BJ (cell line): Measurements from ENCODE around the gene MAP7. TPM values are rescaled to one million over a fixed set of nuclear protein-coding genes. Genes with fewer than 3 reads are reported as not detected.

ENCODE experiments used
- CTCF ChIA-PET: fragments of 350-600 bp; formaldehyde crosslinking; extraction: SDS; loops from one replicate; lab custom pipeline; 2021; ENCODE audit warnings: antibody characterized with exemption, inconsistent platforms; lab: Yijun Ruan, JAX
- POLR2A ChIA-PET: fragments of 300-600 bp; sonication (Branson Sonifier 250); formaldehyde crosslinking; extraction: SDS; loops from one replicate; lab custom pipeline; 2021; ENCODE audit warnings: antibody characterized with exemption; lab: Charles Lee
- DNase-seq: peaks from one replicate; pipeline ENCODE4 v3.0.0-alpha.2; 2011; ENCODE audit warnings: low read depth
- H3K27me3 ChIP-seq: 2 replicates; pipeline ENCODE4 v1.6.0; 2011; ENCODE audit warnings: low read length; ENCODE audit not compliant: control insufficient read depth, insufficient read depth
- H3K36me3 ChIP-seq: 2 replicates; pipeline ENCODE4 v1.5.1; 2011; ENCODE audit warnings: low read length; ENCODE audit not compliant: control insufficient read depth, insufficient read depth
- H3K4me3 ChIP-seq: 2 replicates; pipeline ENCODE4 v1.5.1; 2011; ENCODE audit warnings: low read depth, mild to moderate bottlenecking, control low read depth, low read length
- polyA plus RNA-seq: library from polyadenylated mRNA; depleted of rRNA; stranded (reverse); fragments of >200 nt; gene quantifications from 2 replicates; pipeline ENCODE4 v1.2.3, GENCODE V29; 2011
- TF ChIP-seq, protein P1 (sequence below): IDR thresholded peaks from 2 replicates; pipeline ENCODE4 v1.5.1; 2011; ENCODE audit warnings: low read depth, mild to moderate bottlenecking, control low read depth, inconsistent platforms, low read length, moderate library complexity; ENCODE audit not compliant: insufficient read depth

Gene MAP7
- polyA plus RNA-seq, 1 experiment = 0.45 TPM

DNA sequence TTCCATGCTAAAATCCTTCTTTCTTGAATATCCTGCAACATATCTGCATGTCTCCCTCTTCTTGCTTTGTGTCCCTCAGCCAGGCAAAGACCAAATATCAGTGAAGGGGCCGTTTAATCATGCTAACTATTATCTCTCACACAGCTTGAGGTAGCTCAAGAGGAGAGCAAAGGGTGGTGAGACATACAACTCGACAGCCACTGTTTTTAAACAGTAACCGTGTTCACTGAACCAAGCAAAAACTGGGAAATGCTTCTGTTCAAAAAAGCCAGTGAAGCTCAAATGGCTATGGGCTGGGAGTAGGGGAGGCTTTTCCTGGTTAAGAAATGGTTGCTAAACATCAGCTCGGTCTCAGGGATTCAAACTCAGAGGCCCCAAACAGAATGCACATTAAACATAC lies 83.4 kb downstream of the MAP7 start:
- Histone ChIP-seq H3K36me3 (no peaks in the 10 kb centered on the region), H3K4me3 (no peak overlapping the region), H3K27me3 (no peaks in the 10 kb centered on the region)
- DNase-seq = no peak
- TF ChIP-seq, protein P1, sequence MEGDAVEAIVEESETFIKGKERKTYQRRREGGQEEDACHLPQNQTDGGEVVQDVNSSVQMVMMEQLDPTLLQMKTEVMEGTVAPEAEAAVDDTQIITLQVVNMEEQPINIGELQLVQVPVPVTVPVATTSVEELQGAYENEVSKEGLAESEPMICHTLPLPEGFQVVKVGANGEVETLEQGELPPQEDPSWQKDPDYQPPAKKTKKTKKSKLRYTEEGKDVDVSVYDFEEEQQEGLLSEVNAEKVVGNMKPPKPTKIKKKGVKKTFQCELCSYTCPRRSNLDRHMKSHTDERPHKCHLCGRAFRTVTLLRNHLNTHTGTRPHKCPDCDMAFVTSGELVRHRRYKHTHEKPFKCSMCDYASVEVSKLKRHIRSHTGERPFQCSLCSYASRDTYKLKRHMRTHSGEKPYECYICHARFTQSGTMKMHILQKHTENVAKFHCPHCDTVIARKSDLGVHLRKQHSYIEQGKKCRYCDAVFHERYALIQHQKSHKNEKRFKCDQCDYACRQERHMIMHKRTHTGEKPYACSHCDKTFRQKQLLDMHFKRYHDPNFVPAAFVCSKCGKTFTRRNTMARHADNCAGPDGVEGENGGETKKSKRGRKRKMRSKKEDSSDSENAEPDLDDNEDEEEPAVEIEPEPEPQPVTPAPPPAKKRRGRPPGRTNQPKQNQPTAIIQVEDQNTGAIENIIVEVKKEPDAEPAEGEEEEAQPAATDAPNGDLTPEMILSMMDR = no peak
- ChIA-PET POLR2A (no interaction called here), CTCF (interaction anchor here (0.9 kb wide), 1 partner anchor 9 kb away, joined by 4 read pairs; no protein-coding TSS in a partner anchor)

DNA sequence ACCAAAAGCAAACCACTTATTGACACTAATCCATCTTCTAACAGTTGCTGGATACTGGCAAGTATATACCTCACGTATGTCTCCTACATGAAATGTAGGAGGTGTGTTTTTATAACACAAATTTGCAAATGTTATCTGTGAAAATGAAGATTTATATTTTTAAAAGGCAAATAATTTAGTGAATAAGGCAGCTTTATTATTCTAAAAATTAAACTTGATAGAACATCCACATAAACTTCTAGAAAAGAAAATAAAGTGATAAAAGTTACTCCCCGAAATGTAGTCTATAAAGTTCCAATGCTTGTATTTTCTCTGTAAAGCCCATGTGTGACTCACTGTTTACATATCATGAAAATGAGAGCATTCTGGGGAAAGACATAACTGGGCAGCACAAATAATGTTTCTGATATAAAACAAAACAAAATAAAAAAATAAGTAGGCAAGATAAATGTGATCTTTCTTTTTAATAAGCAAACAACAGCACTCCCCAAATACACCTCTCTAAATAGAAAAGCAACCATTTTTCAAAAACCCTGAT lies 84.4 kb downstream of the MAP7 start:
- TF ChIP-seq, protein P1 = no peak
- no peaks in the 10 kb centered on the region for H3K36me3 ChIP-seq
- H3K4me3 ChIP-seq = no peak overlapping the region
- H3K27me3 ChIP-seq = no peaks in the 10 kb centered on the region
- ChIA-PET CTCF (no interaction called here), POLR2A (no interaction called here)
- DNase-seq = no peak

DNA sequence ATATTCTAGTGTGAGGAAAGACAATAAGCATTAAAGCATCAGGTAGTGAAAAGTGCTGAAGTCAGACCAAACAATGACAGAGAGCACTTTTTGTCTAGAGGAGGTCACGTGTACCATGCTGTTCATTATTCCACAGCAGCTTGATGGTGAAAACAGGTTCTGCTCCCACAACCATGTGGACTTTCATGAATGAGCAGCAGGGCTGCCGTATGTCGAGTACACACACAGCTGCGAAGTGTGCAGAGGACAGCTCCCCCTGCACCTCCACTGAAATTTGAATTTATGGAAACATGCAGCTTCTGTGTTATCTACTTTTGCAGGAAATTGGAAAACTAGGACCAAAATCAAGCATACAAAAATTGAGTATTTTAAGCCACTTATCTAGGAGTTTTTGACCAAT lies 85.3 kb downstream of the MAP7 start:
- H3K27me3 ChIP-seq = no peaks in the 10 kb centered on the region
- DNase-seq = no peak
- no peaks in the 10 kb centered on the region for H3K36me3 ChIP-seq
- no peak overlapping the region for H3K4me3 ChIP-seq
- ChIA-PET CTCF (no interaction called here), POLR2A (no interaction called here)
- TF ChIP-seq, protein P1 = no peak

DNA sequence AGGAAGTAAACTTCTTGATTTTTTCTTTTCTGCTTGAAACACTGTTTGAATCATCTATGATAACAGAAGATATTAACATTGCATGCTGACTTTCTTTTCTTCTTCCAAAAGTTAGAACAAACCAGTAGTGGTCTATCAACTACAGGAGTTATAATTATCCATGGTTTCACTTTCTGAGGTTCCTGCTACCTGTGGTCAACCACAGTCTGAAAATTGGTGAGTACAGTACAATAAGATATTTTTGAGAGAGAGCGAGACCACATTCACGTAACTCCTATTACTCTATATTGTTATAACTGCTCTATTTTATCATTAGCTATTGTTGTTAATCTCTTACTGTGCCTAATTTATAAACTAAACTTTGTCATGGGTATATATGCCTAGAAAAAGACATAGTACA lies 86.1 kb downstream of the MAP7 start:
- Histone ChIP-seq H3K27me3 (no peaks in the 10 kb centered on the region), H3K36me3 (no peaks in the 10 kb centered on the region), H3K4me3 (no peak overlapping the region)
- TF ChIP-seq, protein P1 = no peak
- CTCF ChIA-PET = no interaction called here
- POLR2A ChIA-PET = no interaction called here
- DNase-seq = no peak

DNA sequence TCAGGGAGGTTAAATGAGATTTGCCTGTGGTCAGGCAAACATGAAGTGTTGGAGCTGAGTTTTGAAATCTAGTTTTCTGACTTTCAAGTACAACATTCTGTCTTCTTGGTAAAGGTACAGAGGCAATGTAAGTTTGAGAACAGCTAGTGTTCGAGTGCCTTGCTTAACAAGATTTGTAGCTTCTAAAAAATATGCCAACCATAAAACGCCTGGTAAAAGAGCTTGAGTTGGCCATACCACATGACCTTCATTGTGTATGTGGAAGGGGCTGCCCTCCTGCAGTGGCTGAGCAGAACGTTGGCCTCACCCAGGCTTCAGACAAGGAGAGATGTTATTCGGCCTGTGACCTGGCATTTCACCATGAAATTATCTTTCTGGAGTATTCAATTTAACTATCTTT lies 86.5 kb downstream of the MAP7 start:
- no peak overlapping the region for H3K4me3 ChIP-seq
- H3K36me3 ChIP-seq = no peaks in the 10 kb centered on the region
- POLR2A ChIA-PET = no interaction called here
- TF ChIP-seq, protein P1 = no peak
- CTCF ChIA-PET = no interaction called here
- H3K27me3 ChIP-seq = no peaks in the 10 kb centered on the region
- DNase-seq = no peak
